Aorta (tissue), 5 donors: ENCODE data around the gene NFATC2. TPM values are rescaled to one million over a fixed set of nuclear protein-coding genes. Genes with fewer than 3 reads are reported as not detected.
A peak's percentile ranks its signal among the peaks of the same experiment; 100 is the strongest.

Experiments
- ATAC-seq: fragments of 200-7000 bp; cut with Tn5 transposase; one replicate; pipeline ENCODE4 v1.9.1; 2022; ENCODE audit warnings: moderate library complexity; ENCODE audit not compliant: low FRiP score
- DNase-seq, 2 donors: peaks; one replicate each; pipeline ENCODE4 v3.0.0-alpha.2; 2020
- H3K27ac ChIP-seq, 2 donors: one replicate each; pipeline ENCODE4 v1.5.1; 2013; ENCODE audit warnings: low read length in 2 of 2, mild to moderate bottlenecking in 2 of 2, moderate library complexity in 2 of 2, control low read depth in 1 of 2, inconsistent platforms in 1 of 2, low read depth in 1 of 2
- H3K27me3 ChIP-seq, 2 donors: one replicate each; pipeline ENCODE4 v1.6.1; 2013; ENCODE audit warnings: control low read depth in 1 of 2, low read length in 1 of 2, mild to moderate bottlenecking in 1 of 2, moderate library complexity in 1 of 2; ENCODE audit not compliant: insufficient read depth in 2 of 2, control insufficient read depth in 1 of 2
- H3K36me3 ChIP-seq, 2 donors: one replicate each; pipeline ENCODE4 v1.6.1; 2013; ENCODE audit warnings: control low read depth in 1 of 2, low read length in 1 of 2, mild to moderate bottlenecking in 1 of 2; ENCODE audit not compliant: insufficient read depth in 2 of 2, control insufficient read depth in 1 of 2
- H3K4me1 ChIP-seq, 2 donors: one replicate each; pipeline ENCODE4 v1.6.1; 2013; ENCODE audit warnings: low read length in 2 of 2, control low read depth in 1 of 2, mild to moderate bottlenecking in 1 of 2, moderate library complexity in 1 of 2; ENCODE audit not compliant: insufficient read depth in 2 of 2, control insufficient read depth in 1 of 2
- H3K4me3 ChIP-seq, 2 donors: one replicate each; pipeline ENCODE4 v1.5.1; 2013; ENCODE audit warnings: low read length in 2 of 2, control low read depth in 1 of 2, mild to moderate bottlenecking in 1 of 2
- H3K9me3 ChIP-seq: one replicate; pipeline ENCODE4 v1.6.1; 2013; ENCODE audit warnings: mild to moderate bottlenecking, low read length; ENCODE audit not compliant: control insufficient read depth
- WGBS, 2 donors: extraction: QIAGEN DNeasy Blood & Tissue Kit; methylation state at CpG; one replicate each; pipeline ENCODE4 v1.1.7; 2013; 5-methylcytosine and 5-hydroxymethylcytosine counted together
- intact Hi-C, 2 donors: fragments of 100-400 bp; cut with DNase I; formaldehyde crosslinking; loops; one replicate each; pipeline versions ENCODE4 v1.14.2 to v1.15.0; 2022
- polyA plus RNA-seq, 2 donors: library from polyadenylated mRNA; stranded (reverse); fragments of 200-250 nt; gene quantifications; one replicate each; pipeline ENCODE4 v1.2.3, GENCODE V29; 2013
- total RNA-seq, 2 donors: library from RNA; stranded (reverse); fragmentation: NEBNext Ultra II Directional; extraction: Animal tissue kit (Norgen Biotek cat#: 25700); gene quantifications; one replicate each; pipeline ENCODE4 v1.2.1, GENCODE V29; 2021
- donor health status: healthy with polysubstance abuse.
- donor health status: Bipolar disorder and iron deficiency.
- donor health status: DM: no; HTN: no; CAD: no.
- donor health status: DM: no; HTN: no; CAD: no.
- donor health status: DM: yes; HTN: yes; CAD: no.

NFATC2 gene
- total and polyA plus RNA-seq, 4 donors = 1.7 to 13.0 (median 7.4) TPM

DNA sequence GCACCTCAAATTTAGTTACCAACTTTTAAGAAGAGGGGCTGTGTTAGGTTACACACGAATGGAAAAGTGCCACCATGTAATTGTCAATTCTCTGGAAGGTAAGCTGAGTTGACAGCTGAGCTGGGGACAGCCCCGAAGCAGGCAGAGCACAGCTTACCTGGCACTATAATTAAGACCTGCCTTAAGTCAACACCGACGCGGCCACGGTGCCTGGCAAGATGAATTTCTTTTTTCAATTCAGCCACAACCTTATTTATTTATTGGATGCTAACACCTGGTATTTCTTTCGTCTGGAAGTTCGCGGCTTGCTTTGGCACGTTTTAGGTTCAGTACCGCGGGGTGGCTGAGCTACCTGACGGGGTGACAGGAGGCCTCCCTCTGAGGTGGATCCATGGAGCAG lies 40.6 kb upstream of the NFATC2 start:
- 80 to 84% methylated on average over 13 of the region's 13 CpGs for WGBS, 2 donors
- H3K27ac ChIP-seq = no peak overlapping the region

GRCh38 chr20:51581571-51581970 lies 39.1 kb upstream of the NFATC2 start:
- H3K4me1 ChIP-seq = no peaks in the 10 kb centered on the region
- no peak for DNase-seq
- intact Hi-C loops = no loop called here
- ATAC-seq = no peak
- H3K27ac ChIP-seq = no peak overlapping the region
- no peaks in the 10 kb centered on the region for H3K9me3 ChIP-seq
- H3K27me3 ChIP-seq = no peaks in the 10 kb centered on the region
- no peaks in the 10 kb centered on the region for H3K36me3 ChIP-seq
- no peak overlapping the region for H3K4me3 ChIP-seq

More for the DNA sequence above, 40.6 kb upstream of the NFATC2 start:
- Histone ChIP-seq H3K4me3 (no peak overlapping the region), H3K27me3 (no peaks in the 10 kb centered on the region), H3K4me1 (no peaks in the 10 kb centered on the region), H3K9me3 (no peaks in the 10 kb centered on the region), H3K36me3 (no peaks in the 10 kb centered on the region)
- intact Hi-C loops = no loop called here
- ATAC-seq = no peak
- DNase-seq = peak in 1 of 2 donors; percentile 69

- Histone ChIP-seq H3K9me3 (peaks cover 2% of the 10 kb centered on the region), H3K27me3 (no peaks in the 10 kb centered on the region), H3K4me1 (no peaks in the 10 kb centered on the region), H3K4me3 (no peak overlapping the region), H3K36me3 (no peaks in the 10 kb centered on the region), H3K27ac (no peak overlapping the region)
- 70 to 83% methylated on average over 8 of the region's 8 CpGs for WGBS, 2 donors
- DNase-seq (no peak), ATAC-seq (no peak)
- intact Hi-C loops = no loop called here
Measured at GRCh38 chr20:51579137-51579536, 36.6 kb upstream of the NFATC2 start.

DNA sequence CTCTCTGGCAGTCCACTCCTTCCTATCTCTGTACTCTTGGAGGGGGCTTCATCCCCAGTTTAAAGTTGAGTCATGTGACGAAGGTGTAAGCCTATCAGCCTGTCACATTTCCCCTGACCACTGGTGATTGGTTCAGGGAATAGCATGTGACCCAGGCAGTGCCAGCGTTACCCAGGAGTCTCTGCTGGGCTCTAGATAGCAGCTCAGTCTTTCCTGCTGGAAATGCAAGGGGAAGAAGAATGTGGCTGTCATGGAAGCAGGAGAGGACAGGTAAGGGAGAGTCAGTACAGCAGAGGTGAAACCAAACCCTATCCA lies 35.6 kb upstream of the NFATC2 start:
- no peak overlapping the region for H3K27ac ChIP-seq
- peaks cover 2% of the 10 kb centered on the region for H3K9me3 ChIP-seq
- H3K4me1 ChIP-seq = no peaks in the 10 kb centered on the region
- ATAC-seq (no peak), DNase-seq (no peak)
- 91 to 92% methylated on average over 2 of the region's 2 CpGs for WGBS, 2 donors
- H3K27me3 ChIP-seq = no peaks in the 10 kb centered on the region
- H3K4me3 ChIP-seq = no peak overlapping the region
- intact Hi-C loops = no loop called here
- H3K36me3 ChIP-seq = no peaks in the 10 kb centered on the region

DNA sequence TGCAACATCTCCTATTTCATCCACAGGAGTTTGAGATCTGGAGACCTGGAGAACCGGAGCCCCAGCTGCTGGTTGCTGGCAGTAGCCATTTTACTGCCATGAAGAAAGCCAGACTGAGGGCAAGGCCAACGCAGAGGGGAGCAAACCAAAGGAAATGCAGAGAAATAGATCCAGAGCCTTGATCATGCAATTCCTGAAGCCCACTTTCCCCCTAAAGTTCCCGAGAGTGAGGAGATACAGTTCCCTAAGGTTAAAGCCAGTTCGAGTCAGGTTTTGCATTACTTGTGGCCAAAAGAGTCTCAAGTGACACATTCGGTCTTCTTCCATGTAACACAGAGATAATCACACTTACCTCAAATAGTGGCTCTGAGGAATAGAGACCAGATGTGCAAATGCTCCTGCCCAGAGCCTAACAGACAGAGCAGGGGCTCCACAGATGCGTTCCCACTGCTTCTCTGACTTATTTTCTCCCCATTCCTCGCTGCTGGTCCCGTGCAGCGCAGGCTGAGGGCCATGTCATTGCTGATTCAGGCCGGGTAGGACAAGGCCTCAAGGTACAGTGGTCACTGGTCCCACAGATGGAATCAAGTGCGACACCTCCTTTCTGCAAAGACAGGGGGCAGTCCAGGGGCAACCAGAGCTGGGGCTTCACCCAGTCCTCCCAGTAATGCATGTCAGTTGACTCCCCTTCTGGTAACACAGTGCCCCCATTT lies 35.1 kb upstream of the NFATC2 start:
- no peak overlapping the region for H3K4me3 ChIP-seq
- intact Hi-C loops = no loop called here
- H3K36me3 ChIP-seq = no peaks in the 10 kb centered on the region
- H3K4me1 ChIP-seq = no peaks in the 10 kb centered on the region
- 95 to 96% methylated on average over 11 of the region's 11 CpGs for WGBS, 2 donors
- H3K27ac ChIP-seq = no peak overlapping the region
- DNase-seq (no peak), ATAC-seq (no peak)
- H3K9me3 ChIP-seq = peaks cover 2% of the 10 kb centered on the region
- no peaks in the 10 kb centered on the region for H3K27me3 ChIP-seq

DNA sequence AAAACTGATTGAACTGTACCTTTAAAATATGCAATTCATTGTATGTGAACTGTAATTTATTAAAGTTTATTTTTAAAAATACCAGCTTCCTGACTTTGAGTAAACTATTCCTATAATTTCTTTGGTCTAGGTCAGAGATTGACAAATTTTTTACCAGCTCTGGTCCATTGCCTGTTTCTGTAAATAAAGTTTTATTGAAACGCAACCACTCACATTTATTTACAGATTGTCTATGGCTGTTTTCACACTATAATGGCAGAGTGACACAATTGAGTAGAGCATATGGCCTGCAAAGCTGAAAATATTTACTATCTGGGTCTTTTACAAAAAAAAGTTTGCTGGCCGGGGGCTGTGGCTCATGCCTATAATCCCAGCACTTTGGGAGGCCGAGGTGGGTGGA lies 33.0 kb upstream of the NFATC2 start:
- no peaks in the 10 kb centered on the region for H3K27me3 ChIP-seq
- H3K9me3 ChIP-seq = peaks cover 2% of the 10 kb centered on the region
- intact Hi-C loops = no loop called here
- H3K27ac ChIP-seq = no peak overlapping the region
- ATAC-seq = no peak
- 87 to 90% methylated on average over 3 of the region's 3 CpGs for WGBS, 2 donors
- H3K4me1 ChIP-seq = no peaks in the 10 kb centered on the region
- H3K4me3 ChIP-seq = no peak overlapping the region
- no peaks in the 10 kb centered on the region for H3K36me3 ChIP-seq
- DNase-seq = no peak

GRCh38 chr20:51574248-51575033 lies 31.9 kb upstream of the NFATC2 start:
- DNase-seq = no peak
- Histone ChIP-seq H3K9me3 (peaks cover 2% of the 10 kb centered on the region), H3K4me1 (no peaks in the 10 kb centered on the region), H3K27ac (no peak overlapping the region), H3K27me3 (no peaks in the 10 kb centered on the region), H3K36me3 (no peaks in the 10 kb centered on the region), H3K4me3 (no peak overlapping the region)
- intact Hi-C loops = no loop called here
- ATAC-seq = no peak
- 96% methylated on average over 6 of the region's 6 CpGs for WGBS, 2 donors

DNA sequence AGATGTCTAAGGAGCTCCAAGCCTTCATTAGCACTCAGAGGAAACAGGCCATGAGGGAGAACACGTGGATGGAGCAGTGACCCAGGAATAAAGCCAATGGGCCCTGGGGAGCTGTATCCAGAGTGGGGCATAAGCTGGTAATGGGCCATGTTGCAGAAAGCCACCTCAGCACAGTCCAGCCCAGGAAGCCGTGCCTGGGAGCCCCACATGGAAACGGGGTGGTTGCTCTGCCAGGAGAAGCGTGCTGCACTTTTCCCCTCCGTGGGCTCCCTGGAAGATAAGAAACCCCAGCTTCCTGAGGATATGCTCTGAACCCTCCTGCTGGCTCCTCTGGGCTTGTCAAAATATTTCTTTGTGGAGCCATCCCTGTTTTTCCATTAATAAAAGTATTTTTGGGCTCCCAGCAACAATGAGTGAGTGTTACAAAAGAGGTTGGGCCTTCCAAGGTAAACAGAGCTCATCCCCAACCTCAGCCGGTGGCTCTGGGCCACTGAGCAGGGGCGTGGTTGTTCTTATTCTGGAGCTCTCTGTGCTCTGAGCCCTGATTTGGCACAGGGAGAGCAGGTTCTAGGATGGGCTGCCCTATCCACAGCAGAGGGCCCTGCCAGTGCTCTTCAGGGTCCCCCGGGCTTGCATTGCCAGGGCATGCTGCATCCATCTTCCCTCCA lies 31.2 kb upstream of the NFATC2 start:
- intact Hi-C loops = no loop called here
- ATAC-seq = peak; percentile 49
- H3K4me1 ChIP-seq = no peaks in the 10 kb centered on the region
- H3K27ac ChIP-seq = no peak overlapping the region
- DNase-seq = peak; percentile 56 to 81
- 51 to 52% methylated on average over 8 of the region's 8 CpGs for WGBS, 2 donors
- peaks cover 2% of the 10 kb centered on the region for H3K9me3 ChIP-seq
- H3K4me3 ChIP-seq = no peak overlapping the region
- no peaks in the 10 kb centered on the region for H3K27me3 ChIP-seq
- H3K36me3 ChIP-seq = no peaks in the 10 kb centered on the region

GRCh38 chr20:51571460-51571794 lies 28.9 kb upstream of the NFATC2 start:
- H3K4me1 ChIP-seq = no peaks in the 10 kb centered on the region
- peaks cover 2% of the 10 kb centered on the region for H3K9me3 ChIP-seq
- no peak for DNase-seq
- intact Hi-C loops = no loop called here
- ATAC-seq = no peak
- no peaks in the 10 kb centered on the region for H3K27me3 ChIP-seq
- H3K27ac ChIP-seq = no peak overlapping the region
- H3K36me3 ChIP-seq = no peaks in the 10 kb centered on the region
- H3K4me3 ChIP-seq = no peak overlapping the region
- WGBS, 2 donors = 82 to 97% methylated on average over 4 of the region's 4 CpGs
